Lower leg skin (tissue), 3 donors: ENCODE measurements around the gene CCDC57.

Source experiments
- CTCF ChIP-seq, 3 donors: fragments of 450-650 bp; IDR thresholded peaks; one replicate each; pipeline ENCODE4 v1.5.1; 2016; ENCODE audit warnings: antibody characterized with exemption in 3 of 3, mild to moderate bottlenecking in 3 of 3, moderate library complexity in 2 of 3
- POLR2A ChIP-seq, 2 donors: fragments of 450-650 bp; IDR thresholded peaks; one replicate each; pipeline ENCODE4 v1.6.1; 2016 to 2017; ENCODE audit warnings: antibody characterized with exemption in 2 of 2, mild to moderate bottlenecking in 1 of 2, moderate library complexity in 1 of 2

DNA sequence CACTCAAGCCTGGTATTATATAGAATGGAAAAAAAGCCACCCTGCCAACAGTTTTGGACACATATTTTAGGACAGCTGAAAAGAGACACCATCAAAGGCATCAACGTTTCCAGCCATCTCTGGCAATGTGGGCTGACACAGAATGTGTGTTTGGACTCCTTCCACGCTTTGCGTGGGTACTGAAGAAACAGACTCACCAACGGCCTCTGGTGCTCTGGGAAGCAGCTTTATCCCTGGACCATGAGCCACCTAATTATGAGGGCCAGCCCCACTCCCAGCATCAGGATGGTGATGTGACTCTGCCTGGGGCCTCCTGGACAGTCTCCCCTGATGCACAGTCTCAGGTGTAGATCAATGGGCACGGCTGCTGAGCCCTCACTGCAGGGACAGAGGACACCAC lies 27.9 kb downstream of the CCDC57 start:
- TF ChIP-seq CTCF (IDR thresholded peaks at IDR 0.05): no peak
- no peak for TF ChIP-seq POLR2A (IDR thresholded peaks at IDR 0.05)
